HG02759 (cell line): ENCODE results near the gene CUEDC2.

Experiments
- ATAC-seq: cut with Tn5 transposase; IDR thresholded peaks from one replicate; pipeline ENCODE4 v1.9.1; 2021; ENCODE audit warnings: mild to moderate bottlenecking, moderate library complexity; ENCODE audit not compliant: unreplicated experiment

The CUEDC2 gene, protein sequence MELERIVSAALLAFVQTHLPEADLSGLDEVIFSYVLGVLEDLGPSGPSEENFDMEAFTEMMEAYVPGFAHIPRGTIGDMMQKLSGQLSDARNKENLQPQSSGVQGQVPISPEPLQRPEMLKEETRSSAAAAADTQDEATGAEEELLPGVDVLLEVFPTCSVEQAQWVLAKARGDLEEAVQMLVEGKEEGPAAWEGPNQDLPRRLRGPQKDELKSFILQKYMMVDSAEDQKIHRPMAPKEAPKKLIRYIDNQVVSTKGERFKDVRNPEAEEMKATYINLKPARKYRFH

DNA sequence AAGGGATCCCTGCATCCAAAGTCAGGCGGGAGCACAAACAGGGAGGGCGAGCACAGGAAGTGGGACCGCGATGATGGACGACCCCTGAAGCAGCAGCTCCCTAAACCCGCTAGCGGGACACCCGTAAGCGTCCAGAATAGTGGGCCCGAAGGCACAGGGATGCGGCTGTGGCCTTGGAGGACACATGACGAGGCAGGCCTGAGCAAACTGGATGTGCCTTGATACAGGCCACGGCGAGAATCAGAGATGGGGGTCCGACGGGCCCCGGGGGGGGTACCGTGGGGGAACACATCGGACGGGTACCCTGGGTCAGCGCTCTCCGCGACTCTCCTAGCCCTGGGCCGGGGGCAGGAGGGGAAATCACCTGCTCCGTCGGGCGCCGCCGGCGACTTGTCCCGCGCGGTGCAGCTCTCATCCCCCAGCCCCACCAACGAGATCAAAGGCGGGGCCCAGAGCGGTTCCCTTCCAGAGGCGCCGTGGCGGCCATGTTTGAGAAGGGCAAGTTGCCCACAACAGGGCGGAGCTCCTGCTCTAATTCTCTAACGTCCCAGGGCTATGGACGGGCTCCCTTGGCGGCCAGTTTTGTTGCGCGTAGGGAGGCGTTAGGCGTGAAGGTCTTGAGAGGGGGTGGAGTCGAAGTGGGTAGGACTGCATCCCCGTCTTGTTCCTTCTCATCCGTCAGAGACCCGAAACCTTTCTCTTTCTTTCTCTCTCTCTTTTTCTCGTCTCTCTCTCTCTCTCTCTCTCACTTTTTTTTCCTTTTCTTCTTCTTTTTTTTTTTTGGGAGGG is at the start of gene CUEDC2:
TSS of gene CUEDC2 (minus strand) at position 413 of the 789 bp plus-strand sequence. CDS start 7,386 bp downstream, outside the sequence.
- ATAC-seq, result peak; percentile 84

DNA sequence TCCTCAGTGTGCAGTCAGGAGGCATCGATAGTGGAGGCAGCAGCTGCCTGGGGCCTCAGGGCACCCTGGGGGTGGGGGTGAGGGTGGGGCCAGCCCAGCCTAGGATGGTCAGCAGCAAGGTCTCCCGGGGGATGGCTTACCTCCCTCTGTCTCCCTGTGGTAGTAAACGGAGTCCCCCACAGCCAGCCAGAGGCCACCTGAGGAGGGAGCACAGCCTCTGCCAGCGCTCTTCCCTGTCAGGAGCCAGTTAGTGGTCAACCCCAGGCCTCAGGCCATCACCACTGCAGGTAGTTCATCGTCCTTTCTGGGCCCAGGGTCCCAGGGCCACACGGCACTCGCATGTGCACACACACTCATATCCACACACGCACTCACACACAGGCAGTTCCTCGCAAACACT is 48.0 kb upstream of the CUEDC2 start:
- ATAC-seq, result no peak

DNA sequence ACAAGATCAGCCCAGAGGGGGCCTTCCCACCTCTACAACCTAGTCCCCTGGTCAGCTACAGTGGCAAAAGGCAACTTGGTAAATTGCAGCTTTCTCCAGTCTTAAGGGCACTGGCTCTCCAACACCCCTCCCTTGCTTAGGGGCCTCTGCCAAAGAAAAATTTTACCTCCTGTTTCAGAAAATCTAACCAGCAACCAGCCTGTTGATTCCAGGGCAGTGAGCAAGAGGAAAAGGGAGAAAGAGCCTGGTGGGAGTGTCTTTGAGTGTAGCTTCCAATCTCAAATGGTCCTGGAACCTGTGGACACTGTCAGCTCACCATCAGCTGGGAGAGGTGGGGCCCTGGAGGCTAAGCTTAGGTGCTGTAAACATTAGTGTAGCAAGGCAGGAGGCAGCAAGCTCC is 47.3 kb upstream of the CUEDC2 start:
- ATAC-seq, result no peak

DNA sequence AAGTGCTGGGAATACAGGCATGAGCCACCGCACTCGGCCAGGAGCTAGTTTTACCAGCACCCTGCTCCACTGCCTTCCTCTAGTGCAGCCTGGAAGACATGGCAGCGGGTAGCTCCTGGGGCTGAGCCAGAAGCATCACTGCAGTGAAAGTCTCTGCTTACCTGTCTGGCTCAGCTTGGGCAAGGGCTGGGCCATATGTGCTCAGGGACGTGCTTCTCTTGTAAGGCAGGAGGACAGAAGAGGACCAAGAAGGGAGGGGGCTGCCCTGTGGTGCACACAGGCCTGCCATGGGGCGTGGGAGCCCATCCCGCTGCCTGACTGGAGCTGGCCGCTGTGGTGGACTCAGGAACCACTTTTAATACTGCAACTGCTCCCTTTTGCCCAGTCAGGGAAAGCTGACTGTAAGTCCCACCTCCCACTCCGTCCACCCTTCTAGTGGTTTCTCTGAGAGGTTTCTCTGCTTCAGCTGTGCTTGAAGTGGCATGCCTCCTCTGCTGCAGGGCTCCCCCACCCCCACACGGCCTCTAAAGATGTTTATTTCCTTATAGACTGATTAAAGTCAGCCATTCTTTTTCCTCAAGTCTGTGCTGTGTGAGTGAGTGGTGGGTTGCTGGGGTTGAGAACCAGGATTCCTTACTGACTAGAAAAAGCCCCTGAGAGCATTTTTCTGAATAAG is 44.2 kb upstream of the CUEDC2 start:
- no peak for ATAC-seq

DNA sequence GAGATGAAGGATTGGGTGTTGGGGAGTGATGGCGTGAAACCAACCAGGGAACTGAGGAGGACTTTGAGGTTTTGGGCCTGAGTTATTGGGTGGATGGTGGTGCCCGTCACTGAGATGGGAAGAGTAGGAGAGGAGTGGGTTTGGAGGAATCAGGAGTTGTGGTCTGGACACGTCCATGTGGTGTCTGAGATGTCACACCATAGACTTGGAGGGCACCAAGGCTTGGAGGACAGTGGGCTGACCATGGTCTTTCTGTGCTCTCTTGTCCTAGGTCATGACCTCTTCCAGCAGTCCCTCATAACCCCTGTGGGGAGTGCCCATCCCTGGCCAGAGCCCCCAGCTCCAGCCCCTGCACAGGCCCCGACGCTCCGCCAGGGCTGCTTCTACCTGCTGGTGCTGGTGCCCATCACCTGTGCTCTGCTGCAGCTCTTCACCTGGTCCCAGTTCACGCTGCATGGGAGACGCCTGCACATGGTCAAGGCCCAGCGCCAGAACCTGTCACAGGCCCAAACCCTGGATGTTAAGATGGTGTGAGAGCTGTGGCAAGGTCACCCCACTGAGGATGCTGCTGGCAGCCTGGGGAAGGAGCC is 43.2 kb upstream of the CUEDC2 start:
- ATAC-seq, result no peak

DNA sequence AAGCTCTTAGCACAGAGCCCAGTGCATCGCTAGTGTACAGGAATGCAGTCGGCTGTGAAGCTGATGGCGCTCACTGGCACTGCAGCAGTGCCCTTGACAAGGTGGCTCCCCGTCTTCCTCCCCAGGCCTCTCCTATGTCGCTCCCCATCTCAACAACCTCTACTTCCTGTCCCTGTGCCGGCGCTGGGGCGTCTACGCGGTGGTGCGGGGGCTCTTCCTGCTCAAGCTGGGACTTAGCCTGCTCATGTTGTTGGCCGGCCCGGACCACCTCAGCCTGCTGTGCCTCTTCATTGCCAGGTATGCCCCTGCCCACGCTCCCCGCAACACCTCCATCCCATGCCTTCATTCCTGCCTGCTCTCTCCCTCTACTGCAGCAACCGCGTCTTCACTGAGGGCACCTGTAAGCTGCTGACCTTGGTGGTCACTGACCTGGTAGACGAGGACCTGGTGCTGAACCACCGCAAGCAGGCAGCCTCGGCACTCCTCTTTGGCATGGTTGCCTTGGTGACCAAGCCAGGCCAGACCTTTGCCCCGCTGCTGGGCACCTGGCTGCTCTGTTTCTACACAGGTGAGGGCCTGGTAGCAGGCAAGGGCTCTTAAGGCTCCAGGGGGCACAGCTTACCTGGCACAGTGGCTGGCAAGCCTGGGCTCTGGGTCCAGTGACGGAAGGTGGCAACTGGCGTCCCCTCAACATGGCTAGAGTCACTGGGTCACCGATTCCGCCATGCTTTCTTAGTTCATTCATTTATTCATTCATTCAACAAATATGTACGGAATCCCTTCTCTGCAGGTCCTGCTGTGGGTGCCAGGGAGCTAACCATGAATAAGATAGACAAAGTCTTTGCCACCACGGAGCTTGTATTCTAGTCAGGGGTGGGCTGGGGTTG is 41.3 kb upstream of the CUEDC2 start:
- ATAC-seq, result no peak

DNA sequence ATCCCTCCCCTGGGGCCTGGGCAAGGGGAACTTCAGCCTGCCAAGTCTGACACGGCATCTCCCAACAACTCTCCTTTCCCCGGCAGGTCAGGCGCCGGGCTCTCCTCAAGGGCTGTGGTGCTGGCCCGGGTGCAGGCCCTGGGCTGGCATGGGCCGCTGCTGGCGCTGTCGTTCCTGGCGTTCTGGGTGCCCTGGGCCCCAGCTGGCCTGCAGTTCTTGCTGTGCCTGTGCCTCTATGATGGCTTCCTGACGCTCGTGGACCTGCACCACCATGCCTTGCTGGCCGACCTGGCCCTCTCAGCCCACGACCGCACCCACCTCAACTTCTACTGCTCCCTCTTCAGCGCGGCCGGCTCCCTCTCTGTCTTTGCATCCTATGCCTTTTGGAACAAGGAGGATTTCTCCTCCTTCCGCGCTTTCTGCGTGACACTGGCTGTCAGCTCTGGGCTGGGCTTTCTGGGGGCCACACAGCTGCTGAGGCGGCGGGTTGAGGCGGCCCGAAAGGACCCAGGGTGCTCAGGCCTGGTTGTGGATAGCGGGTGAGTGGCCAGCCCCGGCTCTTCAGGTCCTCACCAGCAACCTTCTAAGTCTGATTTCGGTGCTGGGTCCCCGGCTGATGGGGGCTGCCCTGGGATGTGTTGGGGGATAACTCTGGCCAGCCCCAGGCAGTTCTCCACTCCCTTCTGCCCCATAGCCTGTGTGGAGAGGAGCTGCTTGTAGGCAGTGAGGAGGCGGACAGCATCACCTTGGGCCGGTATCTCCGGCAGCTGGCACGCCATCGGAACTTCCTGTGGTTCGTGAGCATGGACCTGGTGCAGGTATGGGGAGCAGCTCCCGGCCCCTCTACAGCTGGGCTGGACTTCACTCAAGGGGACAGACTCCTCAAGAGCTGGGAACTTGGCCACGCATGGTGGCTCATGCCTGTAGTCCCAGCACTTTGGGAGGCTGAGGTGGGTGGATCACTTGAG is 38.5 kb upstream of the CUEDC2 start:
- no peak for ATAC-seq

DNA sequence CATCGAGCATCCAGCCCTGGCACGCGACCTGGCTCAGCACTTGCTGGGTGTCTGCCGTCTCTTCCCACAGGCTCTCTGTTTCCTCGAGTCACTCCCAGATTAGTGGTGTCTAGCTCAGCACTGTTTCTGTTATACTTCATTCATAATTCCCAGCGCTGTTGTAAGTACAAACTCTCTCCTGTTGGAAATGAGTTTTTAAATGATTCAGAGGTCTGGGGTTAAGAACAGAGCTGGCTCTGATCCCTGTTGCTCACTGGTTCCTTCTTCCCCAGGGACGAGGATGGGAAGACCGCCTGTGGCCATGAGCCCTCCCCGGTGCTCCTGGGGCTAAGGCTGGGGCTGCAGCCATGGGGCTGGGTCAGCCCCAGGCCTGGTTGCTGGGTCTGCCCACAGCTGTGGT is 36.3 kb upstream of the CUEDC2 start:
- ATAC-seq, result no peak

DNA sequence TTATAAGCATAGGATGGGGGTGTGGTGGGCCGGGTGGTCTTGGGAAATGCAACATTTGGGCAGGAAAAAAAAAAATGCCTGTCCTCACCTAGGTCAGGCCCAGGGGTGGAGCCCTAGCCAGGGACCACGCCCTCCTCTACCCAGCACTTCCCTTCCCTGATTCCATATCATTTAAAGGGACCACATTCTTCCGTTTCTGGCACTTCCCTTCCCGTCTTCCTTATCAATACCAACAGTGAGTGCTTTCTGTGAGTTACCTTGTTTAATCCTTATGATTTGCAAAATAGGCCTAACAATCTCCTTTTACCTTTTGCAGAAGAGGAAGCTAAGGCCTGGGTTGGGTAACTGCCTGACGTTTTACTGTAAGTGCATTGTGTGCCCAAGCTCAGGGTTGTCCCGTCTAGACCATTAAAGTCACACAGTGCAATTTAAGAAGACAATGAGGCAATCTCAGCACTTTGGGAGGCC is 35.6 kb upstream of the CUEDC2 start:
- no peak for ATAC-seq

DNA sequence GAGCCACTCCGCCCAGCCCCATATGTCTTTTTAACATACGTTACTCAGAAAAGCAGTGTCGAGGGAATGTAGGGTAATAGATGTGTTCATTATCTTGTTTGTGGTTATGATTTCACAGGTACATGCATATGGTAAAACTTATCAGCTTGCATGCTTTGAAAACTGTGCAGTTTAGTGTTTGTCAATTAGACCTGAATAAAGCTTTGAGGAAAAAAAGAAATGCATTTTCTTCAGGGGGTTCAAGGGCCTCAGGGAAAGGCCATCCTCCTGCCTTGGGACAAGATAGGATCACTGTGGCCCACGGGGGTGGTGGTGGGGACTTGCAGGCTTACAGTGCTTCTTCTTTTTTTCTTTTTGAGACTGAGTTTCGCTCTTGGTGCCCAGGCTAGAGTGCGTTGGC is 34.9 kb upstream of the CUEDC2 start:
- no peak for ATAC-seq

DNA sequence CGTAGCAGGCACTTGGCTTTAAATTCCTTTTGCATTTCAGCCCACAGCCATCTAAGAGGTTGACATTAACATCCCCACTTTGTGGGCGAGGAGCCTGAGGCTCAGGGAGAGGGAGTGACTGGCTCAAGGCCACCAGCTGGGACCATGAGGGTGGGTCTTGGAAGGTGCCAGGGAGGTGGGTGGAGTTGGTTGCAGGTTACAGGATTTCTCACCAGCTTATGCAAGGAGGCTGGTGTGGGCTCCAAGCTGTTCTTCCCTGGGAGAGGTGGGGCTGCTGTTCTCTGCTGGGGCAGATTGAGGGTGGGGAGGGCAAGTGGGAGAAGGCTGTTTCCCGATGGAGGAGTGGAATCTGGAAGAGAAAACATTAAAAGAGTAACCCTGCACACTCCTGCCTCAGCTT is 33.1 kb upstream of the CUEDC2 start:
- ATAC-seq, result no peak

DNA sequence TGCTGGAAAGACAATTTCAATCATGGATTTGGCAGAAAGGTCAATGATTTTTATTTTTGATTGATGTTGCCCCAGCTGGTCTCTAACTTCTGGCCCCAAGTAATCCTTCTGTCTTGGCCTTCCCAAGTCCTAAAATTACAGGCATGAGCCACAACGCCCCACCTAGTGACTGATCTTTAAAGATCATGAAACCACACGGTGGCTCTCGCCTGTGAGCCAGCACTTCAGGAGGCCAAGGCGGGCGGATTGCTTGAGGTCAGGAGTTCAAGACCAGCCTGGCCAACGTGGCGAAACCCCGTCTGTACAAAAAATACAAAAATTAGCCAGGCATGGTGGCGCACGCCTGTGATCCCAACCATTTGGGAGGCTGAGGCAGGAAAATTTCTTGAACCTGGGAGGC is 31.6 kb upstream of the CUEDC2 start:
- no peak for ATAC-seq

DNA sequence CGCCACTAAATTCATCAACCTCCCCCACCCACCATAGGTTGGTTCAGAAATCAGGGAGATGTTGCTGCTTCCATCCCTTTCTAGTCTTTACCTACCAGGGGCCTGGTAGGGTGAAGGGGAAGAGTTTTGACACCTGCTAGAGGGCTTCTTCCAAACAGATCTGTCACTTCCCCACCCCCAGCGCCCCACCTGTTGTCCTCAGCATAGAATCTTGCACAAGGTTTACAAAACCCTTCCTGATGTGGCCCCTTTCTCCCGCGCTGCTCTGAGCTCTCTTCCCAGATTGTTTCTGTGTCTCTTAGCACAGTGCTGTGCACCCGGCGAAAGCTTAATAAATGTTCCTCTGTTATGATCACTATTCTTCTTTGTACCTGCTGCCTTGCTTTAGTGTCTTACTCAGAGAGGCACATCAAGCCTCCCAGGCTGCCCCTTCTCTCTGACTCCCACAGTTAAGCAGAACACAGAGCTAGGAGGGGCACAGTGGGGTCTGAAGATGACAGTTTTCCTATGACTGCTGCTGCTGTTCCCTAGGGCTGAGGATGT is 30.2 kb upstream of the CUEDC2 start:
- ATAC-seq, result no peak

DNA sequence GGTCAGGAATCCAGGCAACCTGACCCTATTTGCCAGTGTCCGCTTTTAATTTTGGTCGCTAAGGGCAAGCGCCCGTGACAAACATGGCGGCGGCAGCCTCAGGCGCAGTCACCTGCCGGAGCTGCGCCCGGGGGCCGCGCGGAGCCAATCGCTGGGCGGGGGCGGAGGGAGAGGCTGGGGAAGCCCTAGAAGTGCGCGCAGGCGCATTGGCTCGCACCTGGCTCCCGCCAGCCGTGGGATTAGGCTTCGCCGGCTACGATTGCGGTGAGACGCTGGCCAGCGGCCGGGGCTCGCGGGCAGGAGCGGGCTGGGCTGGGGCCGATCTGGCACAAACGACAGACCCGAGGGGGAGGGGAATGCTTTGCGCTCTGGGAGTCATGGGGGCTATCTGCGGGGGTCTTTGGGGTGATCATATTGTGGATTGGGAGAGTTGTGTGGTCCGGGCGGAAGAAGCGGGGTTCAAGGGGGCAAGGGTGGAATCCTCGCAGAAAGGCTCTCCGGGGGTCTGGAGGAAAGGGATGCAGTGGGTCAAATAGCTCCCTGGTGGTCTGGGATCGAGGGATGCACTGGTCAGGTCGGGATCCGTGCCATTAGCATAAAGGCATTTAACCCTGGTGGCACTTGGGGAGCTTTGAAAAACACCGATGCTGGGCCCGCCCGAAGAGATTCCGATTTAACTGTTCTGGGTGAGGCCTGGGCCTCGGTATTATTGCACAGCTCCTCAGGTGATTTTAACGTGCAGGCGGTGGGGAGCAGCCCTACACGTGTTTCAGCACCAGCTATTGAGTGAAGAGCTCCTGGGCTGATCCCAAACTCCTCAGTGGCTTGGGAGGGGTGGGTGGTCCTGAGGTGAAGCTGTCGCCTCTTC is 29.0 kb upstream of the CUEDC2 start:
- ATAC-seq, result peak; percentile 95

DNA sequence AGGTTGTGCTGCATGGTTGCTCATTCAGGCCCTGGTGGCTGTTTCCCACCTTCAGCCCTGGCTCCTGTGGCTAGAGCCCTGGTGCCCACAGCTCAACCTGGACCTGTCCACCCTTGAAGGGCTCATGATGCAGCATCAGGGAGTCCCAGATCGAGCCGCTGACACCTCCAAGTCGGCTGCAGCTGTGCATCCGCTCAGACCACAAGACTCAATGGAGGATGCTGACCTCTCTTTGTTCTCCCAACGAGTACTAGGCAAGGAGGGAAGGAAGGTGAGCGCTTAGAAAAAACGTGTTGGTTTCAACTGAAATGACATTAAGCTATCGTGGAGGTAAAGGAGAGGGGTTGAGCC is 28.4 kb upstream of the CUEDC2 start:
- ATAC-seq, result peak; percentile 23

DNA sequence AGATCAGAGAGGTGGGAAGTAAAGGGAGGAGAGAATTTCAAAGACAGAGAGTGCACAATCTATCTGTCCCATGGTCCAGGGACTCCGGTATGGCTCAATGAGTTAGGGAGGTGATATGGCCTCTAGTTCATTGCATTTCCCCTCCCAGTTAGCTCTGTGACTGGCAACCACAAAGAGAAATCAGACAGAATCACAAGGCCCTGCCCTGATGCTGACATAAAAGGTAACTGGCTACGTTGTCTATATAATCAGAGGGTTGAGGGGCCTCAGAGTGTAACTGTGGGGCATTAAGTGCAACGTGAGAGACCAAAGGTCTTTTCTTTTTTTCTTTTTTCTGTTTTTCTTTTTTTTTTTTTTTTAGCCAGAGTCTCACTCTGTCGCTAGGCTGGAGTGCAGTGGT is 26.3 kb upstream of the CUEDC2 start:
- no peak for ATAC-seq

DNA sequence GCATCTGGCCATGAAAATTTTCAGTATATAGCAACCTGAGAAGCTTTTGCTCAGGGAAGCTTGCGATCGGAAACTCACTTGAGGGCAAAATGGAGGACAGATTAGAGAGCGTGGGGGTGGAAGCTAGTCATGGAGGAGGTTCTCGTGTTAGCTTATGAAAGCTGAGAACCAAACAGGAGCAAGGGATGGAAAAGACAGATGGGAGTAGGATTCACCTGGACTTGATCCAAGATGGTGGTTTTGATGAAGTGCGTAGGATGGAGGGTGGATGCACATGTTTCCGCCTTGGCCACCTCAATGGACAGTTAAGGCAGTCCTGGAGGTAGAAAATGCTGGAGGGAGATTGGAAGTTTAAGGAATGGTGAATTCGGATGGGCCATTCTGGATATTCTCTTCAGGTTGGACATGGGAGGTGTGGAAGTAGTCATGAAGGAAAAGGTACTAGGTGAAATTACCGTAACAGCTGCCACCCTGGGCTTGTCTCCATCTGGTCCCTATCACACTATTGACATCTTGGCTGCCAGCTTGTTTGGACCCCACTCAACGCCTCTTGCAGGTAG is 25.3 kb upstream of the CUEDC2 start:
- ATAC-seq, result no peak
